GM19467 (cell line): Measurements from ENCODE around the gene ZKSCAN5.
A peak's percentile ranks its signal among the peaks of the same experiment; 100 is the strongest.

Source experiments
- ATAC-seq: cut with Tn5 transposase; IDR thresholded peaks from one replicate; pipeline ENCODE4 v1.9.1; 2021; ENCODE audit warnings: mild to moderate bottlenecking, moderate library complexity; ENCODE audit not compliant: unreplicated experiment

The ZKSCAN5 gene

GRCh38 chr7:99504603-99505323 lies at the start of gene ZKSCAN5:
Gene ZKSCAN5, plus strand, starts transcription at chr7:99504662. Its CDS starts 1,383 bp downstream, at chr7:99506045.
- ATAC-seq, result peak; percentile 66

DNA sequence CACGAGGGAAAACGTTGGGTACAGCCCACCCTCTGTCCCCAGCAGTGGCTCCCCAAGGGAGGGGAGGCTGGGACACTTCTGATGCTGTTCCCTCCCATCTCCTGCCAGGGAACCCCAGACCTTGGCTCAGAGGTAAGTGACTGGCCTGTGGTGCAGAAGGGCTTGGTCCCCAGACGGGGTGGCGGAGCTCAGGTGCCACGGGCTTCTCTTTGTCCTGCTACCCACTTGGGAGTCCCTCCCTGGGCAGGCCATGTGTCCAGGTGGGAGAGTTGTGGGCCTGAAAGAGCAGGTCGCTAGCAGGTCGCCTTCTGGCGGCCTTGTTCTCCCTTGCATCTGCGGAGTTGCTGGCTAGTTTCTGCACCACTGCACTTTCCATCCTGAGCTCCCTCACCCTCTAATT lies 48.6 kb upstream of the ZKSCAN5 start:
- no peak for ATAC-seq

DNA sequence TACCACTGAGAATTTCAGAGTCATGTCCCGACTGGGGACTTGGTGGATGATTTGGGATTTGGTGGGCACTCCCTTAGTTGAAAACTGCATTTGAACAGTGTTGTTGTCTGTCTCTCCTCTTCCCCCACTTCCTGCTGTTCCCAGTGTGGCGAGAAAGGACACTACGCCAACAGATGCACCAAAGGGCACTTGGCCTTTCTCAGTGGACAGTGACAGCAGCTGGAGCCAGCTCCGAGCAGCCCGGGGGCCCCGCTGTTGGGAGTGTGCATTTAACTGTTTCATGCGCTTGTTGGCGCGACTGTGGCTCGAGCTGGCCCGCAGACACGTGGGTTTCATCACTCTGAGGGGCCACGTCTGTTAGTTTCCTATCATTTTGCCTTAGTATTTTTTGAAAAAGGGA lies 48.2 kb upstream of the ZKSCAN5 start:
- no peak for ATAC-seq

DNA sequence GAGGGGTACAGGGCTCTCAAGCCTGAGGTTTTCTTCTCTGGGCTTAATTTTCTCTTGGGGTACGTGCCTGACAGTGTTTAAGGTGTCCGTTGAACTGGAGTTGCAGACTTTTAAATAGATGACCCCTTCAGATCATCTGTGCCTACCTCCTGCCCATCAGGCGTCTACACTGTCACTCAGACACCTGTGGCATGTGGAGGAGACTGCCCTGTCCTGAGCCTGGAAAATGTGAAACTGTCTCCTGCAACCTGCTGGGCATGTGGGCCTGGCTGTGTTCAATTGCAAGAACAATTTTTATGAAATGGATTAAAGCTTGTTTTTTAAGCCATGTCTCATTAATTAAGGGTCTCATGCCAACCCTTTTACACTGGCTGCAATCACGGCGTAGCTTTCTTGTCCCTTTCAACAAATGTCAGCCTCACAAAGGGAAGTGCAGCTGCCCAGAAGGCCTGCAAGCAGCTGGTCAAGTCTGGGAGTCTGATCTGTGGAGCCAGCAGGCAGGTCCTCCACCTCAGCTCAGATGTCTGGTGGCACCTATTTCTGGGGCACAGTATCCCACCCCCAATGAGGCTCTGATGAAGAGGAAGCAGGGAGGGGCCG lies 47.3 kb upstream of the ZKSCAN5 start:
- ATAC-seq, result no peak

GRCh38 chr7:99457650-99458493 lies 46.6 kb upstream of the ZKSCAN5 start:
- ATAC-seq, result no peak

- no peak for ATAC-seq
These were observed 45.4 kb upstream of the ZKSCAN5 start for GRCh38 chr7:99459087-99459486.

DNA sequence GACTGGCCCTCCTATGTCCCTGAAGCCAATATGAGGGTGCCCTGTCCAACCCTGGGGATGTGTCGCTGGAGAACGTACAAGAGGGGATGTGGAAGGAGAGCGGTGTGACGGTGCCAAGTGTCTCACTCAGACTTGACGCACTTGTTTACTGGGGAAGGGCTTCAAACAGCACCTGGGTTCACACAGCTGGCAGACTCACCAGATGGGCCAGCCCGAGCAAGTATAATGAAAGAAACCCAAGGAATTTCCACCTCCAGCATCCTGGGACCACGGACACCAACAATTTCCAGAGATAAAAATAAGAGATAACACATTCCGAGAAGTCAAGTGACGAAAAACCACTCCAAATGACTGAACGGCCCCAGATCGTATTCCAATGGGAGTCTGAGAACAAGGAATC lies 43.8 kb upstream of the ZKSCAN5 start:
- no peak for ATAC-seq

GRCh38 chr7:99461221-99461620 lies 43.2 kb upstream of the ZKSCAN5 start:
- no peak for ATAC-seq

DNA sequence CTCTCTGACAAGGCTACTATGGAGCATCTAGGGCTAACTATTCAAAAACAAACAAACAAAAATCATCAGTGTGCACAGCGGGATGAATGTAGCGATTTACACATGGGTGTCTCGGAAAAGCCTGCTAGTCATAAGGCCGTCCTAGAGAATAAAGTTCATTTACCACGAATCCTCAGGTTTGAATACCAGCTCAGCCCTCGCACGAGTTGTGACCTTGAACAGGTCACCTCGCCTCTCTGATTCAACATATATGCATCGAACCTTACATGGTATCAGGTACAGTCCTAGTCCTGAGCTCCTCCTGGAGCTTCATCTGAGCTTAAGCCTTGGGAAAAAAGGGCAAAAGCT lies 39.1 kb upstream of the ZKSCAN5 start:
- no peak for ATAC-seq

- no peak for ATAC-seq
These were observed 36.0 kb upstream of the ZKSCAN5 start for GRCh38 chr7:99468336-99468918.

GRCh38 chr7:99469381-99470065 lies 34.9 kb upstream of the ZKSCAN5 start:
- ATAC-seq, result no peak

DNA sequence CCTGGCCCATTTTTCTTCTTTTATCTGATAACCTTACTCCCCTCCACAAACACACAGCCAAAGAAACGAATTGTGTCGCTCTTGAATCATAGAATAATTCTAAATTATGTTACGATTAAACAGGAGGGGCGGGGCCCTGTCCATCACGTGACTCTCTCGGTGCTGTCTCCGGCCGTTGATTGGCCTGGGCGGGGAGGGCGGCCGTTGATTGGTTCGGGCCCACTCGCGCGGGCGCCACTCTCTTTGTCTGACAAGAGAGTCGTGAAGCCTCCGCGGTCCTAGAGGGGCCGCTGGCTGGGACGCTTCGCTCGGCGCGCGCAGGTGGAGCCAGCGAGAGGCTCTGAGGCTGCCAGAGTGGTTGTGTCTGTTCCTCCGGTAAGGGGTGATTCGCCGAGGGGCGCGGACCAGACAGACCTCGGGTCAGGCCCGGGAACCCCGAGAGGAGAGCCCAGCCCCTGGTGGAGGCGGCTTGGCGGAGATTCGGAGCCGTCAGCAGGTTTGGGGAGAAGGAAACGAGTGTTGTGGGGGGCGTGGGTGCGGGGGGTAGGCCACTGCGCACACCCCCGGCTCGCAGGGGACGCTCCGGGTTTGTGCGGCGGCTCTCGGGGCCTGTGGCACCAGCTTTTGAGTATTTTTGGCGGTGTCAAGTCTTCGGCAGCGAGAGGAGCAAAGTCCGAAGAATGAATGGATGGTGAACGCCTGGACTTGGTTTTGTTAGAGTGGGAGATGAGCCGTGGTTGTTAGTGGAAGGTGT lies 31.7 kb upstream of the ZKSCAN5 start, which contains the start of gene ZNF789:
Gene ZNF789, plus strand, starts transcription at position 330 of the 754 bp plus-strand sequence. CDS start 3,567 bp downstream, outside the sequence.
- peak; percentile 93 for ATAC-seq

- ATAC-seq, result no peak
These were observed 31.2 kb upstream of the ZKSCAN5 start for GRCh38 chr7:99473315-99473596.

DNA sequence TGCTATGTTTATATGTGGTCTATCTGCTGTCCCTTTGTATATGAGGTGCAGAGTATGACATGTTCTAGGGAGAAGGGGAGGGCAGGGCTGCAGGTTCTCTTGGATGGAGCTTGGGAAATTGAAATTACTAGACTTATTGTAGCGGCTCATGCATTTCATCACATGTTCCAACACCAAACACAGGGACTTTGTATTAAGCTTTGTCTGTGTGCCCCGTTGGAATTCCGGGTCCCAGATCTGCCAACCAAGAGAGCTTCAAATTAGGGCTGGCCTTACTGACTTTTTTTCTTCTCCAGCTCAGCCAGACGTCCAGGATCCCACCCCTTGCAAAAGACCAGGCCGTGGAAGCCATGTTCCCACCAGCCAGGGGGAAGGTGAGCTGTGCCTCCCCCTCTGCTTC lies 28.4 kb upstream of the ZKSCAN5 start:
- ATAC-seq, result no peak

DNA sequence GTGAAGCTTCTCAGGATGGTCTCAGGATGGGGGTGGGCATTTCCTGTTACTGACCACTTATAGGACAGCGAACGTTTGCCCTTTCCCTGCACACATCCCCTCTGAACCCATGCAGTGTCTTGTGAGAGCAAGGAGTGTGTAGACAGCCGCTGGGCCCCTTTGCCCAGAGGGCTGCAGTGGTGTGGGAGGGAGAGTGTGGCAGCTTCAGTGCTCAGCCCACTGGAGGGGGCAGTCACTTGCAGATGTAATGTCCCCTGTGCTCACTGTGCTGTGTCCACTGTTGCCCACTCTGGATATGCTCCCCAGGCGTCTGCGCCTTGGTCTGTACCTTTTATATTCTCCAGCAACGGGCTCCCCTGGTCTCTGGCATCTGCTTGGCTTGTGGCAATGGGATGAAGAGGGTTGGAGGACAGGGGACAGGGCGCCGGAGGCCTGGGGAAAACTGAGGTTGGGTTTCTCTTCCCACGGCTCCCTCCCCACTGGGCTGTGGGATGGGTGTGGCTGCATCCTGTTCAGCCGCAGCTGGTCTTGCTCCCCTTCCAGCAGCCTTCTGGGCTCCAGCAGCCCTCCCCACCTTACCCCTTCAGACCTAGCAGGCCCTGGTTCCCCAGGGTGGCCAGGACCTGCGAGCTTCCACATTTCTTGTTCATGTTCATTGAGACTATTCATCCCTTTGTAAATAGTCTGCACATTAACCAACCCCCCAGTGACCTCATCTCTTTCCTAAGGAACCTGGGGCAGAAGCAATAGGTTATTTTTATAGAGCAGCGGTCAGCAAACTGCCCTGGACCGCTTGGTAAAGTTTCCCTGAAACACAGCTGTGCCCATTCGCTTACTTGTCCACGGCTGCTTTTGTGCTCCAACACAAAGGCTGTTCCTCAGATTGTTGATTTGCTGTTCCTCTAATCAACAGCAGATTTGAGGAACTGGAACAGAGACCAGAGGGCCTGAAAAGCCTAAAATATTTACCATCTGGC lies 25.7 kb upstream of the ZKSCAN5 start:
- ATAC-seq, result no peak

DNA sequence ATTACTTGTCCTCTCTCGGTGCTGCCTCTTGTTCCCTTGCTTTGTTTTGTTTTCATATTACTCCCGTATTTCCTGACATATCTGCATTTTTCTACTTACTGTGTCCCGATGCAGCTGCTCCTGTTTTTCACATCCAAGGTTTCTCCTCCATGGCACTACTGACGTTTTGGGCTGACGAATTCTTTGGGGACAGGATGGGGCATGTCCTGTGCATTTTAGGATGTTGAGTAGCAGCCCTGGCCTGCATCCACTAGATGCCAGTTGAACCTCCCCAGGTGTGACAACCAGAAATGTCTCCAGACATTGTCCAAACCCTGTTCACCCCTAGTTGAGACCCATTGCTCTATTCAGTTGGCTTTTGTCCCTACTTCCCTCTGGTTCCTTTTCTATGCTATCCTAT lies 19.4 kb upstream of the ZKSCAN5 start:
- ATAC-seq, result no peak

DNA sequence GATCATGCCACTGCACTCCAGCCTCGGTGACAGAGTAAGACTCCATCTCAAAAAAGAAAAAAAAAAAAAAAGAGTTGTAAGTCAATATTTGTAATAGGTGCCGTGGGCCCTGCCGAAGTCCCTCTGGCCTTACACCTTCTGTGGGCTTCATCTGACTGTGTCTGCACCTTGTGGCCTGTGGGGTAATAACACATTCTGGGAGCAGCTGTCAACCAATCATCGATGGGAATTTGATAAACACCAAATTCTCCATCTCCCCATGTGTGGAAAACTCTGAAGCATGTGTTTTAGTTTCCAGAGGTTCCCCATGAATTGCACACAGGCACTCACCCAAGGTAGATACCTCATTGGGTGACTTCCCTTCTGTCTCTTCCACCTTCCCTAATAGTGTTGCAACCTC lies 15.2 kb upstream of the ZKSCAN5 start:
- ATAC-seq, result no peak

DNA sequence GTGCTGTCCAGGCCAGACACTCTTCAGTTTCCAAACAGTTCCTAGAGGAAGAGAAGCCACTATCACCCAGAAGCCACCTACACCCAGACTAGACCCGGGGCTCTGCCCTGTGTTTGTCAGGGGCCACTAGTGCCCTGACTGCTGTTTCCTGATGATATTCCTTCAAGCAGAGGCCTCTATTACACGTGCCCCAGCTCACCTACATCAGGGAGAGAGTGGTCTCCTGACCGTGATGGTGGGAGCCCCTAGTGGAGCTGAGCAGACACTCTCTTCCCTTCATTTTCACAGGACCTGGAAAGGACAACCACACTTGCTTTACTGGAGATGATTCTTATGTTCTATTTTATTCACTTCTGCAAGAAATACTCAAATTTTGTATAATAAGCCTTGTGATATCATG lies 13.6 kb upstream of the ZKSCAN5 start:
- no peak for ATAC-seq

- no peak for ATAC-seq
These were observed 10.6 kb upstream of the ZKSCAN5 start for GRCh38 chr7:99493823-99494222.
